GM19239 (cell line): ENCODE results near the gene HS6ST3.

Source experiments
- DNase-seq: peaks from one replicate; pipeline ENCODE4 v3.0.0; 2011; ENCODE audit warnings: low spot score; ENCODE audit not compliant: insufficient read length
- FAIRE-seq: peaks from 2 replicates; lab custom pipeline; 2011; peaks lifted over from hg19 to GRCh38; lab: Jason Lieb, UNC

HS6ST3 gene

GRCh38 chr13:96803456-96804100 is 713.7 kb downstream of the HS6ST3 start:
- no peak for DNase-seq
- FAIRE-seq: no peak

- FAIRE-seq (no peak), DNase-seq (no peak)
Observed at GRCh38 chr13:96804174-96804573, 714.3 kb downstream of the HS6ST3 start.

GRCh38 chr13:96806746-96807145 is 716.8 kb downstream of the HS6ST3 start:
- FAIRE-seq (no peak), DNase-seq (no peak)

- no peak for DNase-seq
- FAIRE-seq: no peak
Observed at GRCh38 chr13:96809366-96810096, 719.6 kb downstream of the HS6ST3 start.

GRCh38 chr13:96810104-96810503 is 720.2 kb downstream of the HS6ST3 start:
- no peak for DNase-seq
- FAIRE-seq: no peak

GRCh38 chr13:96811049-96811448 is 721.1 kb downstream of the HS6ST3 start:
- FAIRE-seq: no peak
- no peak for DNase-seq

GRCh38 chr13:96816261-96816660 is 726.4 kb downstream of the HS6ST3 start:
- FAIRE-seq: no peak

GRCh38 chr13:96816874-96817273 is 727.0 kb downstream of the HS6ST3 start:
- FAIRE-seq (no peak), DNase-seq (no peak)

More at GRCh38 chr13:96816261-96816660, 726.4 kb downstream of the HS6ST3 start:
- DNase-seq: no peak

- no peak for FAIRE-seq
- DNase-seq: no peak
Observed at GRCh38 chr13:96817336-96817941, 727.5 kb downstream of the HS6ST3 start.

- DNase-seq (no peak), FAIRE-seq (no peak)
Observed at GRCh38 chr13:96819375-96819774, 729.5 kb downstream of the HS6ST3 start.

- no peak for DNase-seq
- FAIRE-seq: no peak
Observed at GRCh38 chr13:96821381-96821780, 731.5 kb downstream of the HS6ST3 start.

- FAIRE-seq: no peak
- no peak for DNase-seq
Observed at GRCh38 chr13:96821971-96822370, 732.1 kb downstream of the HS6ST3 start.

GRCh38 chr13:96822895-96823294 is 733.0 kb downstream of the HS6ST3 start:
- no peak for FAIRE-seq
- no peak for DNase-seq

GRCh38 chr13:96824140-96824539 is 734.2 kb downstream of the HS6ST3 start:
- no peak for DNase-seq
- no peak for FAIRE-seq

GRCh38 chr13:96825653-96826052 is 735.7 kb downstream of the HS6ST3 start:
- DNase-seq: no peak
- FAIRE-seq: no peak

- no peak for FAIRE-seq
- DNase-seq: no peak
Observed at GRCh38 chr13:96834626-96835025, 744.7 kb downstream of the HS6ST3 start.

- DNase-seq (no peak), FAIRE-seq (no peak)
Observed at GRCh38 chr13:96835546-96835945, 745.6 kb downstream of the HS6ST3 start.

GRCh38 chr13:96836733-96837132 is 746.8 kb downstream of the HS6ST3 start:
- FAIRE-seq (no peak), DNase-seq (no peak)

- FAIRE-seq: no peak
- DNase-seq: no peak
Observed at GRCh38 chr13:96837809-96838208, 747.9 kb downstream of the HS6ST3 start.

GRCh38 chr13:96844195-96844594 is 754.3 kb downstream of the HS6ST3 start:
- no peak for DNase-seq
- FAIRE-seq: no peak

- no peak for DNase-seq
- no peak for FAIRE-seq
Observed at GRCh38 chr13:96844616-96845015, 754.7 kb downstream of the HS6ST3 start.
